Liver (tissue), 9 donors: ENCODE data around the gene CD226. TPM values are rescaled to one million over a fixed set of nuclear protein-coding genes. Genes with fewer than 3 reads are reported as not detected.
"Not testable (repeated sequence)": the region's sequence is repeated elsewhere in the genome, so short reads cannot be mapped to it uniquely, and the experiment has no call there.

Source experiments
- DNase-seq: peaks from one replicate; pipeline ENCODE4 v3.0.0-alpha.2; 2017; ENCODE audit warnings: low spot score
- H3K27ac ChIP-seq, 2 donors: one replicate each; pipeline ENCODE4 v1.7.0; 2013; ENCODE audit warnings: inconsistent platforms in 2 of 2, low read length in 2 of 2, control low read depth in 1 of 2, low read depth in 1 of 2, mild to moderate bottlenecking in 1 of 2
- H3K27me3 ChIP-seq, 4 donors: one replicate each; pipeline versions ENCODE4 v1.6.1 to v1.7.0; 2013; ENCODE audit warnings: low read length in 3 of 4, inconsistent platforms in 1 of 4, mild to moderate bottlenecking in 1 of 4, moderate library complexity in 1 of 4; ENCODE audit not compliant: control insufficient read depth in 4 of 4, insufficient read depth in 4 of 4
- H3K36me3 ChIP-seq, 4 donors: one replicate each; pipeline versions ENCODE4 v1.6.1 to v1.7.0; 2013; ENCODE audit warnings: low read length in 3 of 4, mild to moderate bottlenecking in 3 of 4, low read depth in 1 of 4, moderate library complexity in 1 of 4; ENCODE audit not compliant: control insufficient read depth in 4 of 4, insufficient read depth in 3 of 4
- H3K4me1 ChIP-seq, 4 donors: one replicate each; pipeline versions ENCODE4 v1.6.1 to v1.7.0; 2013; ENCODE audit warnings: low read length in 3 of 4, mild to moderate bottlenecking in 3 of 4, moderate library complexity in 1 of 4; ENCODE audit not compliant: control insufficient read depth in 4 of 4, insufficient read depth in 4 of 4
- H3K4me3 ChIP-seq, 3 donors: one replicate each; pipeline versions ENCODE4 v1.6.1 to v1.7.0; 2013; ENCODE audit warnings: low read length in 3 of 3, control low read depth in 1 of 3, low read depth in 1 of 3, mild to moderate bottlenecking in 1 of 3
- H3K9ac ChIP-seq, 2 donors: one replicate each; pipeline ENCODE4 v1.7.0; 2013; ENCODE audit warnings: low read length in 2 of 2, mild to moderate bottlenecking in 2 of 2, moderate library complexity in 2 of 2, control low read depth in 1 of 2, low read depth in 1 of 2
- H3K9me3 ChIP-seq, 4 donors: one replicate each; pipeline versions ENCODE4 v1.6.1 to v1.7.0; 2013; ENCODE audit warnings: low read length in 3 of 4; ENCODE audit not compliant: control insufficient read depth in 4 of 4
- CTCF ChIP-seq: fragments of 150-350 bp; IDR thresholded peaks from 2 replicates; pipeline ENCODE4 v1.5.1; 2017; ENCODE audit warnings: improper control_type of control experiment, low read depth, low read length; ENCODE audit not compliant: missing input control
- EGR1 ChIP-seq, 2 donors: IDR thresholded peaks; 2 replicates each; pipeline ENCODE4 v1.6.1; 2016 to 2018; ENCODE audit warnings: antibody characterized with exemption in 2 of 2, low read depth in 2 of 2
- FOXA1 ChIP-seq: IDR thresholded peaks from 2 replicates; pipeline ENCODE4 v1.6.1; 2016; ENCODE audit warnings: antibody characterized with exemption
- FOXA2 ChIP-seq: IDR thresholded peaks from 2 replicates; pipeline ENCODE4 v1.6.1; 2016; ENCODE audit warnings: antibody characterized with exemption
- GABPA ChIP-seq, 2 donors: IDR thresholded peaks in 1 of 2; conservative IDR thresholded peaks in 1 of 2; 2 replicates each; pipeline ENCODE4 v1.6.1; 2016; ENCODE audit warnings: antibody characterized with exemption in 2 of 2, mild to moderate bottlenecking in 1 of 2, moderate library complexity in 1 of 2
- HNF4A ChIP-seq, 2 donors: conservative IDR thresholded peaks; 2 replicates each; pipeline ENCODE4 v1.6.1; 2016; ENCODE audit warnings: antibody characterized with exemption in 2 of 2, mild to moderate bottlenecking in 2 of 2
- HNF4G ChIP-seq: IDR thresholded peaks from 2 replicates; pipeline ENCODE4 v1.6.1; 2016; ENCODE audit warnings: antibody characterized with exemption
- JUND ChIP-seq, 2 donors: IDR thresholded peaks; 2 replicates each; pipeline ENCODE4 v1.6.1; 2016; ENCODE audit warnings: antibody characterized with exemption in 2 of 2
- NR2F2 ChIP-seq: IDR thresholded peaks from 2 replicates; pipeline ENCODE4 v1.6.1; 2016; ENCODE audit warnings: antibody characterized with exemption
- RAD21 ChIP-seq, 2 donors: IDR thresholded peaks; 2 replicates each; pipeline ENCODE4 v1.6.1; 2016; ENCODE audit warnings: antibody characterized with exemption in 2 of 2, mild to moderate bottlenecking in 2 of 2
- RXRA ChIP-seq, 2 donors: IDR thresholded peaks; 2 replicates each; pipeline ENCODE4 v1.6.1; 2017 to 2018; ENCODE audit warnings: antibody characterized with exemption in 2 of 2, mild to moderate bottlenecking in 1 of 2
- SP1 ChIP-seq: IDR thresholded peaks from 2 replicates; pipeline ENCODE4 v1.6.1; 2018; ENCODE audit warnings: antibody characterized with exemption, mild to moderate bottlenecking
- TAF1 ChIP-seq: conservative IDR thresholded peaks from 2 replicates; pipeline ENCODE4 v1.6.1; 2016; ENCODE audit warnings: antibody characterized with exemption, mild to moderate bottlenecking
- YY1 ChIP-seq: IDR thresholded peaks from 2 replicates; pipeline ENCODE4 v1.6.1; 2016; ENCODE audit warnings: antibody characterized with exemption, mild to moderate bottlenecking
- ZBTB33 ChIP-seq: IDR thresholded peaks from 2 replicates; pipeline ENCODE4 v1.6.1; 2016; ENCODE audit warnings: antibody characterized with exemption
- WGBS: extraction: QIAGEN DNeasy Blood & Tissue Kit; methylation state at CpG from one replicate; pipeline ENCODE4 v1.1.7; 2013; 5-methylcytosine and 5-hydroxymethylcytosine counted together
- polyA plus RNA-seq, 2 donors: library from polyadenylated mRNA; stranded (reverse) in 1 of 2; unstranded in 1 of 2; fragments of 200-250 nt in 1 of 2; fragments of >200 nt in 1 of 2; fragmentation: Nextera tagmentation in 1 of 2; extraction: Ambion mirVana in 1 of 2; gene quantifications; one replicate each; pipeline versions ENCODE4 v1.2.1 to v1.2.3, GENCODE V29; 2013 to 2015
- total RNA-seq, 2 donors: library from RNA; depleted of rRNA; stranded (reverse); fragments of >200 nt; gene quantifications; one replicate each; pipeline ENCODE4 v1.2.3, GENCODE V29; 2014
- TF ChIP-seq, protein P1 (sequence below): IDR thresholded peaks from 2 replicates; pipeline ENCODE4 v1.6.1; 2016; ENCODE audit warnings: antibody characterized with exemption
- TF ChIP-seq, protein P2 (sequence below): IDR thresholded peaks from 2 replicates; pipeline ENCODE4 v1.6.1; 2016; ENCODE audit warnings: antibody characterized with exemption, mild to moderate bottlenecking
- TF ChIP-seq, protein P3 (sequence below): IDR thresholded peaks from 2 replicates; pipeline ENCODE4 v1.6.1; 2016; ENCODE audit warnings: antibody characterized with exemption
- donor health status: healthy.
- donor health status: healthy.
- donor health status: healthy.
- donor health status: healthy.
- donor health status: healthy.

Gene CD226
- total and polyA plus RNA-seq, 4 donors = 0.50 to 5.2 (median 3.0) TPM

- Histone ChIP-seq H3K9me3 (no peaks in the 10 kb centered on the region), H3K27ac (no peak overlapping the region), H3K4me1 (no peaks in the 10 kb centered on the region), H3K27me3 (no peaks in the 10 kb centered on the region), H3K36me3 (peaks cover 0 to 3% (median 0%) of the 10 kb centered on the region in 4 donors), H3K9ac (no peak overlapping the region), H3K4me3 (no peak overlapping the region)
- DNase-seq = no peak
- TF ChIP-seq, protein P1, sequence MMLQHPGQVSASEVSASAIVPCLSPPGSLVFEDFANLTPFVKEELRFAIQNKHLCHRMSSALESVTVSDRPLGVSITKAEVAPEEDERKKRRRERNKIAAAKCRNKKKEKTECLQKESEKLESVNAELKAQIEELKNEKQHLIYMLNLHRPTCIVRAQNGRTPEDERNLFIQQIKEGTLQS = no peak
- TF ChIP-seq EGR1 (IDR thresholded peaks at IDR 0.05; ENCODE audit: low read depth in 2 of 2) (no peak), RXRA (IDR thresholded peaks at IDR 0.05) (no peak), FOXA2 (no peak), FOXA1 (no peak), TAF1 (no peak), HNF4A (conservative IDR thresholded peaks at IDR 0.05) (no peak), YY1 (no peak), ZBTB33 (no peak), GABPA (IDR thresholded peaks at IDR 0.05 in 1 of 2, conservative IDR thresholded peaks at IDR 0.05 in 1 of 2) (no peak), SP1 (no peak), CTCF (no peak), HNF4G (no peak), RAD21 (IDR thresholded peaks at IDR 0.05) (no peak), NR2F2 (no peak), JUND (IDR thresholded peaks at IDR 0.05) (no peak)
- TF ChIP-seq, protein P2, sequence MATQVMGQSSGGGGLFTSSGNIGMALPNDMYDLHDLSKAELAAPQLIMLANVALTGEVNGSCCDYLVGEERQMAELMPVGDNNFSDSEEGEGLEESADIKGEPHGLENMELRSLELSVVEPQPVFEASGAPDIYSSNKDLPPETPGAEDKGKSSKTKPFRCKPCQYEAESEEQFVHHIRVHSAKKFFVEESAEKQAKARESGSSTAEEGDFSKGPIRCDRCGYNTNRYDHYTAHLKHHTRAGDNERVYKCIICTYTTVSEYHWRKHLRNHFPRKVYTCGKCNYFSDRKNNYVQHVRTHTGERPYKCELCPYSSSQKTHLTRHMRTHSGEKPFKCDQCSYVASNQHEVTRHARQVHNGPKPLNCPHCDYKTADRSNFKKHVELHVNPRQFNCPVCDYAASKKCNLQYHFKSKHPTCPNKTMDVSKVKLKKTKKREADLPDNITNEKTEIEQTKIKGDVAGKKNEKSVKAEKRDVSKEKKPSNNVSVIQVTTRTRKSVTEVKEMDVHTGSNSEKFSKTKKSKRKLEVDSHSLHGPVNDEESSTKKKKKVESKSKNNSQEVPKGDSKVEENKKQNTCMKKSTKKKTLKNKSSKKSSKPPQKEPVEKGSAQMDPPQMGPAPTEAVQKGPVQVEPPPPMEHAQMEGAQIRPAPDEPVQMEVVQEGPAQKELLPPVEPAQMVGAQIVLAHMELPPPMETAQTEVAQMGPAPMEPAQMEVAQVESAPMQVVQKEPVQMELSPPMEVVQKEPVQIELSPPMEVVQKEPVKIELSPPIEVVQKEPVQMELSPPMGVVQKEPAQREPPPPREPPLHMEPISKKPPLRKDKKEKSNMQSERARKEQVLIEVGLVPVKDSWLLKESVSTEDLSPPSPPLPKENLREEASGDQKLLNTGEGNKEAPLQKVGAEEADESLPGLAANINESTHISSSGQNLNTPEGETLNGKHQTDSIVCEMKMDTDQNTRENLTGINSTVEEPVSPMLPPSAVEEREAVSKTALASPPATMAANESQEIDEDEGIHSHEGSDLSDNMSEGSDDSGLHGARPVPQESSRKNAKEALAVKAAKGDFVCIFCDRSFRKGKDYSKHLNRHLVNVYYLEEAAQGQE = no peak
- TF ChIP-seq, protein P3, sequence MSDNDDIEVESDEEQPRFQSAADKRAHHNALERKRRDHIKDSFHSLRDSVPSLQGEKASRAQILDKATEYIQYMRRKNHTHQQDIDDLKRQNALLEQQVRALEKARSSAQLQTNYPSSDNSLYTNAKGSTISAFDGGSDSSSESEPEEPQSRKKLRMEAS = no peak
- 98% methylated on average over 1 of the region's 1 CpG for WGBS
Observed at GRCh38 chr18:69941183-69941582, 6.5 kb downstream of the CD226 start.

DNA sequence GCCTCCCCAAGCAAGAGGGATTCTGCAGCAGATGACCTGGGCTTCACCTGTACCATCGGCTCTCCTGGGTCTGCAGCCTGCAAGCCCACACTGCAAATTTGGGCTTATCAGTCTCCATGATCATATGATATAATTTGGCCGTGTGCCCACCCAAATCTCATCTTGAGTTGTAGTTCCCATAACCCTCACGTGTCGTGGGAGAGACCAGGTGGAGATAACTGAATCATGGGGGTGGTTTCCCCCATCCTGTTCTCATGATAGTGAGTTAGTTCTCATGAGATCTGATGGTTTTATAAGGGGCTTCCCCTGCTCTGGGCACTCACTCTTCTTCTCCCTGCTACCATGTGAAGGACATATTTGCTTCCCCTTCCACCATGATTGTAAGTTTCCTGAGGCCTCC, 7.9 kb downstream of the CD226 start:
- not testable (repeated sequence) for H3K4me1 ChIP-seq, H3K27me3 ChIP-seq, DNase-seq, H3K9me3 ChIP-seq, H3K27ac ChIP-seq, H3K4me3 ChIP-seq, H3K36me3 ChIP-seq, H3K9ac ChIP-seq
- WGBS = 93% methylated on average over 4 of the region's 4 CpGs
